Left ventricle myocardium superior (tissue), 1 donor: ENCODE measurements around the gene SMAD5. TPM values are rescaled to one million over a fixed set of nuclear protein-coding genes. Genes with fewer than 3 reads are reported as not detected.
A peak's percentile ranks its signal among the peaks of the same experiment; 100 is the strongest.

Experiments
- ATAC-seq: fragments of 200-7000 bp; cut with Tn5 transposase; one replicate; pipeline ENCODE4 v1.9.1; 2020; ENCODE audit warnings: mild to moderate bottlenecking, moderate library complexity
- DNase-seq: peaks from one replicate; pipeline ENCODE4 v3.0.0-alpha.2; 2020
- intact Hi-C: fragments of 100-400 bp; cut with micrococcal nuclease; formaldehyde crosslinking; loops from one replicate; pipeline ENCODE4 v1.11.0; 2022
- total RNA-seq: library from RNA; stranded (reverse); fragmentation: NEBNext Ultra II Directional; extraction: Animal tissue kit (Norgen Biotek cat#: 25700); gene quantifications from one replicate; pipeline ENCODE4 v1.2.1, GENCODE V29; 2021
- donor health status: DM: no; HTN: yes; CAD: no; lungs with severe emphysema.

The SMAD5 gene
- total RNA-seq, 1 donor from 2014 or later = 41.7 TPM

GRCh38 chr5:136191304-136192014 lies 58.8 kb downstream of the SMAD5 start:
- DNase-seq (no peak), ATAC-seq (no peak)
- intact Hi-C loops = no loop called here

- no peak for DNase-seq
- ATAC-seq = peak; percentile 53
- intact Hi-C loops = no loop called here
These were observed 59.4 kb downstream of the SMAD5 start for GRCh38 chr5:136192015-136192525.

- intact Hi-C loops = no loop called here
- DNase-seq (peak; percentile 45), ATAC-seq (peak; percentile 72)
These were observed 60.1 kb downstream of the SMAD5 start, which contains the start of gene SMIM32 for GRCh38 chr5:136192526-136193321. TSS of gene SMIM32 (minus strand) at chr5:136193162. CDS start at chr5:136192524, 638 bp downstream.

DNA sequence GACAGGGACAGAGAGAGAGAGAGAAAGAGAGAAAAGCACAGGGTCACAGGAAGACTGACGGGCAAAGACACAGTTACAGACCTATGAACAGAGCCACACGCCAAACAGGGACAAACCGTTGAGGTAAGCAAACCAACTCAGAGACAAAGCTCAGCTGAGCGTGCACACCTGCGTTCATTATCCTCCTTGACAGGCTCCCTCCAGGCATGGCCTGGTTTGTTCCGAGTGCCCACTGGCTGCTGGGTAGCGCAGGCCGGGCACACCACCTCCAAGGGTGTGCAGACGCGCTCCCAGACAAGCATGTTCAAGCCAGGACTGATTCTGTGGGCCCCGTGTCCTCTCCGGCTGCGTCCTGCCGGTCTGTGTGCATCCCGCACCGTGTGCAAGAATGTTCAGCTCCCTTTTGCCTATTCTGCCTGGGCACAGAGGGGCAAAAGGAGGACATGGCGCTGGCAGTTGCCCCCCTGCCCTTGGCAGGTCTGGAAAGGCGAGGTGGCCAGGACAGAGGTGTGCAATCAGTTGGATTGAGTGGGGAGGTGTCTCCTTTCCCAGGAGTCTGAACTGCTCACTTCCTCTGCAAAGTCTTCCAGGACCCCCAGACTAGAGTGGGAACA lies 60.8 kb downstream of the SMAD5 start:
- ATAC-seq (no peak), DNase-seq (no peak)
- intact Hi-C loops = no loop called here

DNA sequence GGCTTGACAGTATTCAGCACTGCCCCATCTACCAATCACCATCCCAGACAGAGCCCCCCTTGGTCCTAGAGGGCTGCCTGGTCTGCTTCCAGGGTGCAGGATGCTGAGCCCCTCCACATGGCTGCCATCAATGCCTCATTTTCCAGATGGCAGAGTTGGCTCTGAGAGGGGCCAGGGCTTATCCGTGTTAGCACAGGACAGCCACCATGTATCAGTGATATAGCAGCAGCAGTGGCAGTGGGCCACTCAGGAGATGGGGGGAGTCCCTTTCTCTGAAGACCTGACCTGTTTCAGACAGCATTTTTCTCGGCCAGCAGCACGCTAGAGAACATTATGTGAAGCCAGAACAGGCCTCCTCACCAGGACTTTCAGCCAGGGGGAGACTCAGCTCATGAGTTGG lies 61.9 kb downstream of the SMAD5 start:
- intact Hi-C loops = no loop called here
- ATAC-seq (no peak), DNase-seq (no peak)

GRCh38 chr5:136195971-136196820 lies 63.6 kb downstream of the SMAD5 start:
- intact Hi-C loops = no loop called here
- no peak for ATAC-seq
- DNase-seq = no peak

DNA sequence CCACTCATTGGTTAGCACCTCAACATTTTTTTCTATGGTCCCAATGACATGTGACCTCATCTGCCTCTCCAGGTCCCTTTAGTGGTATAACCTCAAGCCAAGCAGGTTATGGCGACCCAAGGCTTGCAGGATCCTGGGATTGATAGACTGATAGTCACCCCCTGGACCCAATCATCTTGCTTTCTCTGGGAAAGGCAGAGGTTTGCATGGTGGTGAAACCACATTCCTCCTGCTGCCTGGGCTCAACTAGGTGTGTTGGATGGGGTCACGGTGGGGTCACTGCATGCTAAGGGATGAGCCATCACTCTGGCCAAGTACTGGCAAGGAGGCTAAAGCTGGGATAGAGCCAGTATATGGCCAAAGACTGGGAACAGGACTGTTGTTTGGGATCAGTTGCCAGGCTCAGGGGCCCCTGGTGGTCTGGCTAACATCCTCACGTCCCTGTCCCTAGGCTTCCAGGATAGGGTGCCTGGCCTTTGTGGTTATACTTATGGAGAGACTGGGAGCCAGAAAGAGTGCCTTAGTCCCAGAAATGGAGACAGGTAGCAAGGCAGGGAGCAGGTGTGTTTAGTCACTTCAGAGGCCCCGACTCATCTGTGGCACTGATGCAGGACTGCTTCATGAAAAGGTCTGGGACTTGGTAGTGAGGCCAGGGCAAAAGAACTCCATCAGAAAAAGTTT lies 65.0 kb downstream of the SMAD5 start:
- no peak for DNase-seq
- no peak for ATAC-seq
- intact Hi-C loops = no loop called here

- ATAC-seq (no peak), DNase-seq (no peak)
- intact Hi-C loops = no loop called here
These were observed 65.8 kb downstream of the SMAD5 start for GRCh38 chr5:136198453-136198852.

DNA sequence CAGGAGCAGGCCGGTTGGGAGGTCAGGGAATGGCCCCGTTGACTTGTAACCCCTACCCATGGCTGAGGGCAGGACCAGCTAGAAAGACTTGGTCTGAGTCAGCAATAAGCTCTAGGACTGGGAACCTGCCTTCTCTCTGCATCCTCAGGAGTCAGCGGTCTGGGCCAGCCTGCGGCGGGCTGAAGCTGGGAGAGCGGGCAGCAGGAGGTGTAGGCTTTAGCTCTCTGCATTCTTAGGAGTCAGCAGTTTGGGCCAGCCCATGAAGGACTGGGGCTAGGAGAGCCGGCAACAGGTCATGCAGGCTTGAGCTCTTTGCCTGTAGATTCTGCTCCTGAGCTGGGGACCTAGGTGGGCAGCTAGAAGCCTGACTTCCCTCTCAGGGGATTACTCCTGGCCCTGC lies 66.8 kb downstream of the SMAD5 start:
- intact Hi-C loops = no loop called here
- no peak for DNase-seq

GRCh38 chr5:136200130-136200529 lies 67.5 kb downstream of the SMAD5 start:
- DNase-seq = no peak
- intact Hi-C loops = no loop called here
- no peak for ATAC-seq

More for the DNA sequence above, 66.8 kb downstream of the SMAD5 start:
- ATAC-seq = no peak

GRCh38 chr5:136200761-136201160 lies 68.1 kb downstream of the SMAD5 start:
- intact Hi-C loops = no loop called here
- ATAC-seq = no peak
- no peak for DNase-seq

DNA sequence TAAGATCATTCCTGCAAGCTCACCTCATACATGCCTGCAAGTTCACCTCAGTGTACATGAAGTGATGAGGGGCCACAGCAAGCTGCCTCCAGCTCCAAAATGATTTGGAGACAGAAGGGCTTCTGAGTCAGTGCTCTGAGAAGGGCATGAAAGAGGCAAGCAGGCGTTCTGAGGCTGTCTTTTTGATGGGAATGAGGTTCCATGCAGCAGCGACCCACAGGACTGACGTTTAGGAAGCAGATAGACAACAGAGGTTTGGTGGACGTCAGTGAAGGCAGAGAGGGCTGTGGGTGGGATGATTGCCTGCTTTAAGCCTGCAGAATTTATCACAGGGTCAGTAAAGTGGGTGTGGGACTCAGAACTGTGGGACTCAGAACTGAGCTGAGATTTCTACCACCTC lies 69.2 kb downstream of the SMAD5 start:
- intact Hi-C loops = no loop called here
- ATAC-seq = no peak
- no peak for DNase-seq

GRCh38 chr5:136202469-136203205 lies 70.0 kb downstream of the SMAD5 start:
- ATAC-seq = no peak
- no peak for DNase-seq
- intact Hi-C loops = no loop called here

GRCh38 chr5:136203303-136203922 lies 70.8 kb downstream of the SMAD5 start:
- intact Hi-C loops = no loop called here
- DNase-seq (no peak), ATAC-seq (no peak)

GRCh38 chr5:136205061-136205702 lies 72.5 kb downstream of the SMAD5 start:
- no peak for ATAC-seq

DNA sequence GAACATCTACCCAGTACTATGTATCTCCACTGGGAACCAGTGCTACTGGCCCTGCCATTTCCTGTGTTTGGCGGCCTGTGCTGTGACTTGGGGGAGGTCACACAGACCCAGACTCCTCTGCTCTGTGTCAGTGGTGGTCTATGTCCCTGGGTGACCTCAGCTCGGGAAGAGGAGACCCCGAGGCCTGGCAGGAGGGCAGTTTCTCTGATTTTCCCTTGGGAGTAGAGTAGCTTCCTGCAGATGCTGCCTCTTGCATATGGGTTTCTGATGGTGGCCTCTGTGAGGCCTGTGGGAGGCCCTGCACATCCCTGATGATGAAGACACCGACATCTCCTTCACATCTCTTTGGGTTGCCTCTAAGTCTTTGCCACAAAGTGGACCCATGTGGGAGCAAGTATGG lies 73.3 kb downstream of the SMAD5 start:
- DNase-seq (no peak), ATAC-seq (no peak)
- intact Hi-C loops = no loop called here

More at GRCh38 chr5:136205061-136205702, 72.5 kb downstream of the SMAD5 start:
- no peak for DNase-seq
- intact Hi-C loops = no loop called here

GRCh38 chr5:136206361-136206760 lies 73.7 kb downstream of the SMAD5 start:
- ATAC-seq (no peak), DNase-seq (no peak)
- intact Hi-C loops = no loop called here
